ENCODE data around the gene RPS23. TPM values are rescaled to one million over a fixed set of nuclear protein-coding genes. Genes with fewer than 3 reads are reported as not detected.

RPS23 gene
- total RNA-seq, 4 donors from 2014 or later: 2,255 to 4,084 (median 2,405) TPM

DNA sequence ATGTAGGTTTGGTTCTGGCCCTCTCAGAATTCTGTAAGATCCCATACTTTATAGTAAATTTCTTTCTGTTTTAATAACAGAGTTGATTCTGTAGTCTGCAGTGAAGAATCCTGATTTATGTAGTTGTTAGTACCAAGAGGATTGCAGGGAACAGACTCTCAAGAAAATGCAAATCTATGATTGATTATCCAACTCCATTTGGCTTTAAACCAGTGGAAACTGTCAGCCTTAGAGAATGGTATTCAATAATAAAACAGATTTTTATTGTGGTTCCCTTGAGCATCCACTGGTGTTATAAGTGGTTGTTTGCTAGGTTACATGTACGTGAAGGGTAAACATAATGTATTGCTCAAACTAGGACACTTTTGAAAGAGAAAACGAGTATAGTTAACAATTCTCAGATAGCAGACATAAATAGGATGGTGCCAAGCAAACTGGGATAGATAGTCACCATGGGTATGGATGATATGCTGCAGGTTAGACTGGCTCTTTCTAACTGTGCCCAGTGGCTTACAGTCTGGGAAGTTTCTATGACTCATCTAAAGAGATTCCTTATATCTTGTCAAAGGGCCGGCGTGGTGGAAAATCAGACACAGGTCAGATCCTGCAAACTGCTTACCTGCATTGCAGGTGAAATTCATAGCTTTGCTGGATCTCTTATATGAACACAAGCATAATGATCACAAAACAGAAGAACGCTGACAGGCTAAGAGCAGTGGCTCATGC lies 41.7 kb upstream of the RPS23 start:
- intact Hi-C loops (cut with DNase I; ENCODE audit: low total_unique reads): no loop called here
- Histone ChIP-seq H3K4me3 (no peak overlapping the region), H3K36me3 (no peaks in the 10 kb centered on the region), H3K9me3 (no peaks in the 10 kb centered on the region), H3K27ac (no peak overlapping the region), H3K4me1 (no peaks in the 10 kb centered on the region), H3K27me3 (no peaks in the 10 kb centered on the region)
- no peak for DNase-seq
- TF ChIP-seq CTCF (IDR thresholded peaks at IDR 0.05) (no peak), POLR2A (IDR thresholded peaks at IDR 0.05) (no peak)

DNA sequence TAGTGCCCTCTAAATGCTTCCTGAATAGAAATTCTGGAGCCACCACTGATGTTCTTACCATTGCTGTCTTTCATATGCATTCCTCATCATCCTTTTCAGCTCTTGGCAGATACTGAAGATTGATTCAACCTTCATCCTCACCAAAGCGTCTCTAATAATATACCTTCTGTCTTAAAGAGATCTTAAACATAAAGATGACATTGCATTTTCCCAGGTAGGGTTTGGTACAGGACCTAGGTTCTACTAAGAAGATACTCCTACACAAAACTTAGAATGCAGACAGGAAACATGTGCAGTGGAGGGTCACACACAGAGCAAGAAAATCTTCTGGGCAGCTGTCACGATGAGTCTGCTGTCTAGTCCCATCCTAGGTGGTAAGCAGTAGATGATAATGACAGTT lies 41.0 kb upstream of the RPS23 start:
- Histone ChIP-seq H3K27me3 (no peaks in the 10 kb centered on the region), H3K9me3 (no peaks in the 10 kb centered on the region), H3K4me1 (no peaks in the 10 kb centered on the region), H3K4me3 (no peak overlapping the region), H3K36me3 (no peaks in the 10 kb centered on the region), H3K27ac (no peak overlapping the region)
- no peak for TF ChIP-seq POLR2A (IDR thresholded peaks at IDR 0.05)
- intact Hi-C loops (cut with DNase I; ENCODE audit: low total_unique reads): no loop called here
- DNase-seq: no peak

DNA sequence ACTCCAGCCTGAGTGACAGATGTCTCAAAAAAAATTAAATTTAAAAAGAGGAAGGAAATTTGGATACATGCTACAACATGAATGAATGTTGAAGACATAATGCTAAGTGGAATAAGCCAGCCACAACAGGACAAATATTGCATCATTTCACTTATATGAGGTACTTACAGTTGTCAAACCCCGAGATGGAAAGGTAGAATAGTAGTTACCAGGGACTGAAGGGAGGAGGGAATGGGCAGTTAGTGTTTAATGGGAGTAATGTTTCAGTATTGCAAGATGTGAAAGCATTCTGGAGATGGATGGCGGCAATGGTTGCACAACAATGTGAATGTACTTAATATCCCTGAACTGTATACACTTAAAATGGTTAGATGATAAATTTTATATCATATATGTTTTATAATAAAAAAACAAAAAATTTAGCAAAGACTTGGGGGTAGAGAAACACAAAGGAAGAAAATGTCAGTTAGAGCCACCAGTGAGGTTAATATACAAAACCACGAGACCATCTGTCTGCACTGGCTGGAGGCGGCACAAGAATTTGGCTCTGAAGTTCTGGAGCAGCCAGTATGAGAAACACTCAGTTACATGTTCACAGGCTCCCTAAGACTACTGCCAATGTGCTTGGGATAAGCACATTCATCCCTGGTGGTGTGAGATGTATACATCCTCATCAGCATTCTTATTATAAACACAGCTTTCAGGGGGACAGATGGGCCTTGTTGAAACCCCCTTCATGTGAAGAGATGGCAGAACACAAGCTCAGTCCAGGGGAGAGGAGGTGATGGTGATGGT lies 37.0 kb upstream of the RPS23 start:
- H3K27me3 ChIP-seq: no peaks in the 10 kb centered on the region
- TF ChIP-seq POLR2A (IDR thresholded peaks at IDR 0.05) (no peak), CTCF (IDR thresholded peaks at IDR 0.05) (no peak)
- intact Hi-C loops (cut with DNase I; ENCODE audit: low total_unique reads): no loop called here
- H3K27ac ChIP-seq: no peak overlapping the region
- H3K4me1 ChIP-seq: no peaks in the 10 kb centered on the region
- H3K9me3 ChIP-seq: no peaks in the 10 kb centered on the region
- H3K4me3 ChIP-seq: no peak overlapping the region
- no peaks in the 10 kb centered on the region for H3K36me3 ChIP-seq
- no peak for DNase-seq

- H3K4me3 ChIP-seq: no peak overlapping the region
- no peaks in the 10 kb centered on the region for H3K36me3 ChIP-seq
- no peaks in the 10 kb centered on the region for H3K9me3 ChIP-seq
- TF ChIP-seq CTCF (IDR thresholded peaks at IDR 0.05) (no peak), POLR2A (IDR thresholded peaks at IDR 0.05) (no peak)
- H3K27me3 ChIP-seq: no peaks in the 10 kb centered on the region
- no peaks in the 10 kb centered on the region for H3K4me1 ChIP-seq
- no peak overlapping the region for H3K27ac ChIP-seq
- DNase-seq: no peak
- intact Hi-C loops (cut with DNase I; ENCODE audit: low total_unique reads): no loop called here
These were observed 34.9 kb upstream of the RPS23 start for GRCh38 chr5:82313016-82313415.

GRCh38 chr5:82312373-82312856 lies 34.3 kb upstream of the RPS23 start:
- TF ChIP-seq POLR2A (IDR thresholded peaks at IDR 0.05): no peak
- TF ChIP-seq CTCF (IDR thresholded peaks at IDR 0.05): peak; percentile 68 to 81 (median 73)
- peak; percentile 68 to 72 for DNase-seq
- Histone ChIP-seq H3K9me3 (no peaks in the 10 kb centered on the region), H3K36me3 (no peaks in the 10 kb centered on the region), H3K27ac (no peak overlapping the region), H3K4me3 (no peak overlapping the region), H3K4me1 (no peaks in the 10 kb centered on the region), H3K27me3 (no peaks in the 10 kb centered on the region)
- intact Hi-C loops (cut with DNase I; ENCODE audit: low total_unique reads): no loop called here

Measured in uterus (tissue), 4 donors.